T-helper 22 cell (primary cell): Measurements from ENCODE around the gene DGCR6.
"Not testable (repeated sequence)": the region's sequence is repeated elsewhere in the genome, so short reads cannot be mapped to it uniquely, and the experiment has no call there.

ENCODE experiments used
- DNase-seq: peaks from one replicate; pipeline ENCODE4 v3.0.0-alpha.2; 2020; ENCODE audit warnings: low read depth

DGCR6 gene

DNA sequence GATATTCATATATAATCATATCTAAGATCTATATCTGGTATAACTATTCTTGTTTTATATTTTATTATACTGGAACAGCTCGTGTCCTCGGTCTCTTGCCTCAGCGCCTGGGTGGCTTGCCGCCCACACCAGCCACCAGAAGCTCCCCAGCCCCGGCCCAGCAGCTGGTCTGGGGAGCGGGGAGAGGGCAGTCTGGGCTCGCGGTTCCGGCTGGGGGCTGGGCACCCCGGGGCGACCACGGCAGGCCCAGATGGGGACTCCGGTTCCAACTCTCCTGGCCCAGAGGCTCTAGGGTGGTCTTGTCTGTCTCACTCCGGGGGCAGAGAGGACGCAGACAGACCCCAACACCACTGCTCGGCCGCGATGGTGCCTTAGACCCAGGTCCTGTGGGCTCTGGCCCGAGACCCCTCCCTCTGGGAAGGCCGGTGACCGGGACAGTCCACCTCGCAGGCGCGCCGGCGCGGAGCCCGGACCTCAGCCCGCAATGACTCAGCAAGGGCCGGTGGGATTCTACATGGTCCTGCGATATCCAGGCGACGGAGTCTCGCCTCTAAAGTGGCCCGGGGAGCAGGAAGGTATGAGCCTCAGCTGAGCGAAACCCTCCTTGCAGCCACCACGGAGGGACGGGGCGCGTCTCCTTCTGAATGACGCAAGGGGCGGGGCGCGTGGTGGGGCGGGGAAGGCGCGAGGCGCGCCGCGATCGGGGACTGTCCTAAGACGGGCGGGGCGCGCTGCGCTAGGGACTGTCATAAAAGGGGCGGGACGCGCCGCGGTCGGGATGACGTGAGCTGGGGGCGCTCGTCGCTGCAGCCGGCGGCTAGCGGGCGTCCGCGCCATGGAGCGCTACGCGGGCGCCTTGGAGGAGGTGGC lies at the start of gene DGCR6:
Gene DGCR6 (plus strand): TSS at position 781 of the 870 bp plus-strand sequence. CDS start 55 bp downstream, at position 836.
- no peak for DNase-seq

DNA sequence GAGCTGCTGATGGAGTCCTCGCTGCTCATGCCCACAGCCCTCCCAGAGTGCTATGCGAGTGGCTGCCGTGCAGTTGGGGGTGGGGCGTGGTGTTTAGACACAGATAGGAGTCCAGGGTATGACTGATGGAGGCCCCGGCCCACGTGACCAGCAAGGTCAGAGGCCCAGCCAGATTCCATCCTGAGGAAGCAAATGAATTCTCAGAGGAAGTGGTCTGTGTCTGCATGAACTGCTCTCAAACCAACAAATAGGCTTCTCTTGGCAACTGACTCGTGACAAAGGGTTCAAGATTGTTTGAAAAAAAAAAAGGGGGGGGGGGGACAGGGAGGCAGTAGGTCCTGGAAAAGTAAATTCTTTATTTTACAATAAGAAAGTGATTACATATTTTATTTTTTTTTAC lies 46.8 kb upstream of the DGCR6 start:
- DNase-seq: not testable (repeated sequence)

DNA sequence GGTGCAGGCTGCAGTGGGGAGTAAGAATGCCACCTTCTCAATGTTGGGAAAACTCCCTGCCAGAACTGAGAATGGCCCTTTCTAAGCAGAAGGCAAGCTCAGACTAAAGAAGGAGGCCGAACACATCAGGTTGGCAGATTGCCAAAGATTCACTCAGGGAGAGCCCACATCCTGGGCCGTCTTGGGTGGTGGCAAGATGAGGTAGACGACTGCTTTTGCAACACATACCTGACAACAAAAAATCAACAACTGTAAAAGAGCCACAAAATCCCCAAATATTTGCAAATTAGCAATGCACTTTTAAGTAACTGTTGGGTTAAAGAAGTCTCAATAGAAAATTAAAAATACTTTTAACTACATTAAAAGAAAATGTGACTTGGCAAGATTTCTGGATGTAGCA lies 24.9 kb upstream of the DGCR6 start:
- DNase-seq: peak; percentile 60

DNA sequence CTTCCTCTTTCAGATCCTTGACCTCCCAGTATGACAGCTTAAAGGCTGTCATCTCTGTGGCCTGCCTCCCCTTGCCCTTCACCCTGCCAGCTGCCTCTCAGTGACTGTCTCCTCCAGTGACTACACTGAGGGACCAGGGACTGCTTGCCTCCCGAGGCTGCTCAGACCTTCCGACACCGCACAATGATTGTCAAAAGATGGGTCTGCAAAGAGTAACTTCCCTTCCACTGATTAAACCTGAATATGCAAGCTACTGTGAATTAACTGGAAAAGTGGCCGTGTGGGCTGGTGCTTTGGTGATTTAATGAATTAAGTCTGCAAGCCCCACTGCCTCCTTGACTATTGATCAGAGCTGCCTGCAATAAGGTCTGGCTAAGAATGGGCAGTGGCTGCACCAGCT lies 21.7 kb upstream of the DGCR6 start:
- not testable (repeated sequence) for DNase-seq

DNA sequence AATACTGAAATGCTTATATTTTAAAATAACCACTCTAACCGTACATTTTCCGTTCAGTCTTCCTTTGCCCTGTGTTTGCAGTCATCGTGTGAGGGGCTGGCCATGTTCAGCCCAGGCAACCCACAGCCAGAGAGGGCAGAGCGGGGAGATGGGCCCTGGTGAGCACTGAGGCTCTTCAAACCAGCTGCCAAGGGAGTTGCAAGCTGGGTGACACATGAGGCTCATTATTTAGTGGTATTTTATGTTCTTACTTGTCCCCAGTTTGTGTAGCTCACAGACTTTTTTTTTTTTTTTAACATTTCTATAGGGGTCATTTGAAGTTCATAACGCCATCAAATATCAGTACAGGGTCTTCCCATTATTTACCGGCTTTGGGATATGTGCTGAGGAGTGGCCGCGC lies 18.0 kb upstream of the DGCR6 start:
- no peak for DNase-seq

- not testable (repeated sequence) for DNase-seq
Measured at GRCh38 chr22:18890510-18891192, 15.5 kb upstream of the DGCR6 start.

DNA sequence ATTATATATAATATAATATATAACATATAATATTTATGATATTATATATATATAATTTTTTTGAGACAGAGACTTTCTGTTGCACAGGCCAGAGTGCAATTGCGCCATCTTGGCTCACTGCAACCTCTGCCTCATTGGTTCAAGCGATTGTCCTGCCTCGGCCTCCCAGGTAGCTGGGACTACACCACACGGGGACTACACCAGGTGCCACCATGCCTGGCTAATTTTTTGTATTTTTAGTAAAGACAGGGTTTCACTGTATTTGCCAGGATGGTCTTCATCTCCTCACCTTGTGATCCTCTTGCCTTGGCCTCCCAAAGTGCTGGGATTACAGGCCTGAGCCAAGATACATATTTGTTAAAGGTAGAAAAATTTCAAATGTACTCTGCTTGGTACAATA lies 12.3 kb upstream of the DGCR6 start:
- DNase-seq: not testable (repeated sequence)

GRCh38 chr22:18896037-18896657 lies 10.0 kb upstream of the DGCR6 start:
- DNase-seq: not testable (repeated sequence)

- not testable (repeated sequence) for DNase-seq
Measured at GRCh38 chr22:18906410-18906745, 258 bp downstream of the DGCR6 start.

DNA sequence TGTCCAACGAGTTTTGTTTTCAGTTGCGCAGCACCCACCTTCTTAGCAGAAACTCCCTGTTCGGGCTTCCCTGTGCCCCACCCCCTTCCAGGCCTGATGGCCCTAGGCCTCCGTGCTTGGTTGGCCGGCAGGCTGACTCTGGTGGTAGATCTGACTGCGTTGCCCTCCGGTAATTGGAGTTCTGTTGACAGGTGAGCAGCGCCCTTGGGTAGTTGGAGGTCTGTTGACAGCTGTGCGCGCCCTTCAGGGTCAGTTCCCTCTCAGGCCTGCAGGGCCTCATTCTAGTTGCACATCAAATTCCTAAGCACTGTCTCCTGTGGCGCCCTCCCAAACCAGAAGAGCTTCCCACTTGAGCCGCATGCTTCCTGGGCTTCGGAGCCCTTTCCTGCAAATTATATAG lies 776 bp downstream of the DGCR6 start:
- no peak for DNase-seq

GRCh38 chr22:18909556-18909955 lies 3.4 kb downstream of the DGCR6 start:
- no peak for DNase-seq

DNA sequence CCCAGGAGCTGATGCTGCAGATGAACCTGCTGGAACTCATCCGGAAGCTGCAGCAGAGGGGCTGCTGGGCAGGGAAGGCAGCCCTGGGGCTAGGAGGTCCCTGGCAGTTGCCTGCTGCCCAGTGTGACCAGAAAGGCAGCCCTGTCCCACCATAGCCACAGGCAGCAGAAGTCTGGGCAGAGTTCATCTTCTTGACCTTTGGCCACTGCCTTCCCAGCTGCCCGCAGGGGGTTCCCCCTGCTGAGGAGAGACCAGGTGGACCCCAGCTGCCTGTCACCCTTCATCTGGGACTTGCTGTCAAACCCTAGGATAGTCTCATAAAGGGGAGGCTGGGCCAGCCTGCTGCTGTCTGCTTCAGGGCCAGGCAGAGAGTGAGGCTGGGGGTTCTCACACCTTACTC lies 5.4 kb downstream of the DGCR6 start:
- DNase-seq: not testable (repeated sequence)

GRCh38 chr22:18912264-18912946 lies 6.3 kb downstream of the DGCR6 start:
- not testable (repeated sequence) for DNase-seq

DNA sequence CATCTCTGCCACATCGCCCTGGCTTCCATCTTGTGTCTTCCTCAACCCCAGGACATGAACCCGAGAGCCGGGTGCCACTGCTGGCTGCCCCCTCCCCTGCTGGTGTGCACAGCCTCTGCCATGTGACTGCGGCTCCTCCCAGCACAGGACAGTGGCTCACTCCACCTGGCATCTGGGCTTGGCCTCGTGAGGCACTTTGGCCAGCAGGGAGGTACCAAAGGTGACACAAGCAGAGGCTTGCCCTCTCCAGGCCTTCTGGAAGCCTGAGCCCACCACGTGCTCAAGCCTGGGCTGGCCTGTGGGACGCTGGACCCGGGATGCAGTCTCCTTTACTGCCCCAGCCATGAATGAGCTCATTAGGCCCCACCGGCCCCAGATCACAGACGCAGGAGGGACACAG lies 8.4 kb downstream of the DGCR6 start:
- not testable (repeated sequence) for DNase-seq

DNA sequence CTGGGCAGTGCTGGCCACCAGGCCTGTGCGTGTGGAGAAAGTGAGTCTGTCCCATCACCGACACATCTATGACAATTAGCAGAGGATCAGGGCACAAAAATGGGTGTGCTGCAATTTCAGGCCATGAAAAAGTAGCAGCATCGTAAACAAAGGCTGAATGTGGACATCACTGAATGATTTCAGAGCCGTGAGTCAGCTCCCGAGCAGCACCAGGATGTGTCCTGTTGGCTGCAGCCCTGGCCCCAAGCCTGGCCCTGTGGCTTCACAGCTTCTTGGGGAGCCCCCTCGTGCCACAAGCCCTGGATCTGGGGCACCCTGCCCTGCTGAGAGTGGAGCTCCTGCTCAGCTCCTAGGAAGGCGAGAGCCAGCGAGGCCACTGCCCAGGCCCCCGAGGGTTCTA lies 9.4 kb downstream of the DGCR6 start:
- DNase-seq: not testable (repeated sequence)

DNA sequence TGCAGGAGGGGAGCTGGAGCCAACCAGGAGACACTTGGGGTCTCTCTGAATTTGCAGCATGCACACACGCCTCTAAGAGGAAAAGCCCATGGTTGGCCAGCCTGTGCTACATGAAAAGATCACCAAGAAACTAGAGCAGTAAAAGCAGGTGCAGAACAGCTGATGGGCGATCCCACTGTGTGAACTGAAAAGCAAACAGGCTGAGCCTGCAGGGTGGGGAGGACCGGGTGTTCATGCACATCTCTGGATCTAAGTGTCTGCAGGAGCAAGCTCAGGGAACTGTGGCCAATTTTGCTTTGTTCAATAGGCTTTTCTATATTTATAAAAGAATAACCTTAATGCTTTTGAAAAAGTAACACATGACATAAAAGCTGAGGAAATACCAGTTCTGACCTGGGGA lies 11.7 kb downstream of the DGCR6 start:
- not testable (repeated sequence) for DNase-seq

- not testable (repeated sequence) for DNase-seq
Measured at GRCh38 chr22:18920257-18920902, 14.3 kb downstream of the DGCR6 start.

DNA sequence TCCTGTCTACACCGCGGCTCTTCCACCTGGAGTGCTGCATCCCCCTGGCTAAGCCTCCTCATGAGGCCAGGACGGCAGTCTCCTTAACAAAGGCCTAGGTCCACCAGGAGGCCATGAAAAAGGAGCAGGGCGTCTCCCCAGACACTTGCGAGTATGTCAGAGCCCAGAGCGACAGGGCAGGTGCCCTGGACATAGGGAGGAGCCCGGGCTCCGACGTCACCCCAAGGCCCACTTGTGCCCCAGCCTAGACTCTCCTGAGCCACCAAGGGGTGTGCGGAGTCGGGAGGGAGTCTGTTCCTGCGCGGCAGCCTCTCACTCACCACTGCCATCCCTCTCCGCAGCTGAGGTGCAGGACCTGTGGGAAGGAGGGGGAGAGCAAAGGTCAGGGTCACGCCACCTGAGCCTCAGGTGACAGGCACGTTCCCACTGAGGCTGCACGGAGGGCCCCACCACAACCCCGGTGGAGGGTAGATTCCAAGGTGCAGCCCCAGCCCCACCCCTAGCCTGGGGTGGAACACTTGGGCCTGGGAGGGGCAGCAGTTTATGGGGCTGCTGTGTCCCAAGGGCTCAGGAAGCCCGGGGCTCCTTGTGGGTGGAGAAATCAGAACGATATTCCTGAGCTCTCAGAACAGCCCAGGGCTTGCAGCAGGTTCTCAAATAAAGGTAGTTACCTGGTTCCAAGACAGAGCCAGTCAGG lies 19.4 kb downstream of the DGCR6 start:
- DNase-seq: no peak

GRCh38 chr22:18927020-18927419 lies 20.9 kb downstream of the DGCR6 start:
- DNase-seq: no peak

- no peak for DNase-seq
Measured at GRCh38 chr22:18927573-18927972, 21.5 kb downstream of the DGCR6 start.

- no peak for DNase-seq
Measured at GRCh38 chr22:18929459-18929858, 23.3 kb downstream of the DGCR6 start.
